GM23338 (cell line): ENCODE results near the gene YJEFN3.

Experiments
- CTCF ChIP-seq, 2 experiments: fragments of 200-600 bp in 1 of 2; sonication (generic) in 1 of 2; conservative IDR thresholded peaks; 2 replicates each; pipeline versions ENCODE4 v1.5.1 to v1.6.1; 2016 to 2017; ENCODE audit warnings: antibody characterized with exemption in 2 of 2, low read depth in 2 of 2, mild to moderate bottlenecking in 2 of 2, moderate library complexity in 1 of 2
- EZH2 ChIP-seq: fragments of 200-600 bp; sonication (generic); IDR thresholded peaks from one replicate; pipeline ENCODE4 v1.8.0; 2017; ENCODE audit warnings: antibody characterized with exemption, mild to moderate bottlenecking, low read depth; ENCODE audit not compliant: unreplicated experiment
- EZH2phosphoT487 ChIP-seq: fragments of 200-600 bp; sonication (generic); IDR thresholded peaks from one replicate; pipeline ENCODE4 v1.8.1; 2018; ENCODE audit warnings: antibody characterized with exemption; ENCODE audit not compliant: unreplicated experiment
- POLR2AphosphoS5 ChIP-seq: IDR thresholded peaks from 2 replicates; pipeline ENCODE4 v1.6.1; 2016; ENCODE audit warnings: antibody characterized with exemption, low read depth

DNA sequence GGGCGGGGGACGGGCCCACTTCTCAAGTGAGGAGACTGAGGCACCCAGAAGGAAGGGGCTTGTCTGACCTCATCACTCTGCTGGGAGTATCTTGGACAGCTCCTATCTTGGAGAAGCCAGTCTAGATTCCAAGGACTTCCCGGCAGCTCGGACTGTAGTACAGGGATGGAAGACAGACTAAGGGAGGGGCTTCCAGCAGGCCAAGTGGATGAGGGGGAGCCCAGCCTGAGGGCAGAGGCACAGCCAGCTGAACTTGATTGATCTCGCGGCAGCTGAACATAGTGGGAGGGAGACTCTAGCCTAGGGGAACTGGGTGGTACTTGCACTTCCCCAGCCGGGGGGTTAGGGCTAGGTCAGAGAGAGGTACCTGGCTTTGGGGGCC is 10.1 kb downstream of the YJEFN3 start:
- no peak for TF ChIP-seq EZH2phosphoT487
- no peak for TF ChIP-seq CTCF (conservative IDR thresholded peaks at IDR 0.05; ENCODE audit: low read depth in 2 of 2)
- TF ChIP-seq POLR2AphosphoS5, result no peak
- TF ChIP-seq EZH2, result no peak
